ENCODE results near the gene OXCT1. TPM values are rescaled to one million over a fixed set of nuclear protein-coding genes. Genes with fewer than 3 reads are reported as not detected.

OXCT1 gene
- polyA plus RNA-seq, 2 of the 4 experiments (the other 2 are of a cell fraction) = 2.6 to 3.0 TPM

DNA sequence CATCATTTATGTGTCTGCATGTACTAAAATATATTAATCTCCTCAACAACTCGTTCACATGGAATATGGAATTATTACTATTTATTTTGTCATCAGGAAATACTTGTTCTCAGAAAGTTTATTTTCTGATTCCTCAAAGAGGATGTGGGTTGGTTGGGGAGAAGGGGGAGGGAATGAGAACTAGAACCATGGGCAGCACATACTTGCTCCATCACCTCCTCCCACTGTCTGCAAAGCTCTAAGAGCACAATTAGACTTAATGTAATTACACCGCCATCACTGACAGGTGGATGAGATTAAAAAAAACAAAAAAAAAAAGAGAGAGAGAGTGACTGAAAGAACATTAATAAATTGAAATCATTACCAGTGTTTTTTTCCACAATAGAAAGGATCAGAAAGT is 98.2 kb downstream of the OXCT1 start (continued):
- TF ChIP-seq, protein P1, sequence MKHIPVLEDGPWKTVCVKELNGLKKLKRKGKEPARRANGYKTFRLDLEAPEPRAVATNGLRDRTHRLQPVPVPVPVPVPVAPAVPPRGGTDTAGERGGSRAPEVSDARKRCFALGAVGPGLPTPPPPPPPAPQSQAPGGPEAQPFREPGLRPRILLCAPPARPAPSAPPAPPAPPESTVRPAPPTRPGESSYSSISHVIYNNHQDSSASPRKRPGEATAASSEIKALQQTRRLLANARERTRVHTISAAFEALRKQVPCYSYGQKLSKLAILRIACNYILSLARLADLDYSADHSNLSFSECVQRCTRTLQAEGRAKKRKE (CRISPR knock-in tag; IDR thresholded peaks at IDR 0.05; ENCODE audit: low read depth) = no peak

DNA sequence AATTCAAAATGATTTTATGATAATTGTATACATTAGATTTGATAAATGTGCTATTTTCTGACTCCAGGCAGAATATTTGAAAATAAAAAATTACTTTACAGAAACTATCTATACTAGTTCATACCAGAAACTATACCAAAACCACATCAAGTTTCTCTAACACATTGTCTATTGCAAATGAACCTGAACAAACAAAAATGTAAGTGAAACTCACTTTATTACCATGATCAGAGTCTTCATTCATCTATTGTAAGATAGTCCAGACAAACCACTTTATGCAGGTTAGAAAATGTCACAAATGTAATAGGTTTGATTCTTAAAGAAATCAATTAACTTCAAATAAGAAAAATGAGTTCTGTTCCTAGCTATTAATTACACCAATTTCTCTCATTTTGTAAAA is 99.4 kb downstream of the OXCT1 start:
- FAIRE-seq (no peak), DNase-seq (ENCODE audit: low read depth in 1 of 2, low spot score in 1 of 2) (no peak), ATAC-seq (no peak)
- Histone ChIP-seq H3K9me3 (no peaks in the 10 kb centered on the region), H3K4me1 (no peaks in the 10 kb centered on the region), H3K4me2 (no peak overlapping the region), H3K27ac (no peak overlapping the region), H3K4me3 (no peak overlapping the region)
- TF ChIP-seq ELK1 (IDR thresholded peaks at IDR 0.05; ENCODE audit: low read depth, low read length) (no peak), CHD2 (IDR thresholded peaks at IDR 0.05; ENCODE audit: low read length, partially characterized antibody) (no peak), CBX2 (IDR thresholded peaks at IDR 0.05; ENCODE audit: borderline replicate concordance, low read depth) (no peak), E2F6 (IDR thresholded peaks at IDR 0.05; ENCODE audit: borderline replicate concordance, low read depth) (no peak), ZC3H11A (IDR thresholded peaks at IDR 0.05) (no peak), ESRRA (IDR thresholded peaks at IDR 0.05; ENCODE audit: borderline replicate concordance, low read length) (no peak), FOSB (CRISPR knock-in tag; IDR thresholded peaks at IDR 0.05) (no peak), HES2 (IDR thresholded peaks at IDR 0.05) (no peak), RNF2 (IDR thresholded peaks at IDR 0.05; ENCODE audit: borderline replicate concordance, low read depth) (no peak), NPAS2 (CRISPR knock-in tag; IDR thresholded peaks at IDR 0.05; ENCODE audit: borderline replicate concordance) (no peak), PHF8 (IDR thresholded peaks at IDR 0.05; ENCODE audit: borderline replicate concordance, low read depth) (no peak), NR3C1 (IDR thresholded peaks at IDR 0.05) (no peak)
- TF ChIP-seq, protein P2, sequence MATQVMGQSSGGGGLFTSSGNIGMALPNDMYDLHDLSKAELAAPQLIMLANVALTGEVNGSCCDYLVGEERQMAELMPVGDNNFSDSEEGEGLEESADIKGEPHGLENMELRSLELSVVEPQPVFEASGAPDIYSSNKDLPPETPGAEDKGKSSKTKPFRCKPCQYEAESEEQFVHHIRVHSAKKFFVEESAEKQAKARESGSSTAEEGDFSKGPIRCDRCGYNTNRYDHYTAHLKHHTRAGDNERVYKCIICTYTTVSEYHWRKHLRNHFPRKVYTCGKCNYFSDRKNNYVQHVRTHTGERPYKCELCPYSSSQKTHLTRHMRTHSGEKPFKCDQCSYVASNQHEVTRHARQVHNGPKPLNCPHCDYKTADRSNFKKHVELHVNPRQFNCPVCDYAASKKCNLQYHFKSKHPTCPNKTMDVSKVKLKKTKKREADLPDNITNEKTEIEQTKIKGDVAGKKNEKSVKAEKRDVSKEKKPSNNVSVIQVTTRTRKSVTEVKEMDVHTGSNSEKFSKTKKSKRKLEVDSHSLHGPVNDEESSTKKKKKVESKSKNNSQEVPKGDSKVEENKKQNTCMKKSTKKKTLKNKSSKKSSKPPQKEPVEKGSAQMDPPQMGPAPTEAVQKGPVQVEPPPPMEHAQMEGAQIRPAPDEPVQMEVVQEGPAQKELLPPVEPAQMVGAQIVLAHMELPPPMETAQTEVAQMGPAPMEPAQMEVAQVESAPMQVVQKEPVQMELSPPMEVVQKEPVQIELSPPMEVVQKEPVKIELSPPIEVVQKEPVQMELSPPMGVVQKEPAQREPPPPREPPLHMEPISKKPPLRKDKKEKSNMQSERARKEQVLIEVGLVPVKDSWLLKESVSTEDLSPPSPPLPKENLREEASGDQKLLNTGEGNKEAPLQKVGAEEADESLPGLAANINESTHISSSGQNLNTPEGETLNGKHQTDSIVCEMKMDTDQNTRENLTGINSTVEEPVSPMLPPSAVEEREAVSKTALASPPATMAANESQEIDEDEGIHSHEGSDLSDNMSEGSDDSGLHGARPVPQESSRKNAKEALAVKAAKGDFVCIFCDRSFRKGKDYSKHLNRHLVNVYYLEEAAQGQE (IDR thresholded peaks at IDR 0.05) = no peak
- TF ChIP-seq, protein P1 (CRISPR knock-in tag; IDR thresholded peaks at IDR 0.05; ENCODE audit: low read depth) = no peak
- CTCF ChIA-PET = no interaction called here
- POLR2A ChIA-PET = no interaction called here

GRCh38 chr5:41768692-41769091 is 101.5 kb downstream of the OXCT1 start:
- Histone ChIP-seq H3K9me3 (no peaks in the 10 kb centered on the region), H3K4me2 (no peak overlapping the region), H3K4me3 (no peak overlapping the region), H3K27ac (no peak overlapping the region), H3K4me1 (no peaks in the 10 kb centered on the region)
- WGBS (ENCODE audit: missing lambda C conversion rate) = 82% methylated on average over 5 of the region's 5 CpGs
- ChIA-PET POLR2A (no interaction called here), CTCF (interaction anchor here (0.5 to 2.1 kb wide), 2 partner anchors 15 to 670 kb away, joined by 3 to 10 read pairs; no protein-coding TSS in a partner anchor)
- ATAC-seq (no peak), FAIRE-seq (no peak), DNase-seq (ENCODE audit: low read depth in 1 of 2, low spot score in 1 of 2) (no peak)
- TF ChIP-seq RAD21 (conservative IDR thresholded peaks at IDR 0.05 in 1 of 2, IDR thresholded peaks at IDR 0.05 in 1 of 2) = no peak
- no peak for TF ChIP-seq FOXS1 (CRISPR knock-in tag; IDR thresholded peaks at IDR 0.05)
